ENCODE measurements around the gene RSRC1. TPM values are rescaled to one million over a fixed set of nuclear protein-coding genes. Genes with fewer than 3 reads are reported as not detected.

Gene RSRC1
- total and polyA plus RNA-seq, 2 of the 8 experiments (the other 6 are each of a cell fraction or from before 2014, with no cell fraction given) = 2.0 to 27.9 TPM

- no peak for TF ChIP-seq RAD21 (IDR thresholded peaks at IDR 0.05 in 1 of 2, conservative IDR thresholded peaks at IDR 0.05 in 1 of 2; ENCODE audit: low read depth in 2 of 2, low read length in 2 of 2)
Observed at GRCh38 chr3:158267015-158267414, 157.1 kb downstream of the RSRC1 start (continued).

Measured in H1 (cell line).